Neural progenitor cell (in vitro differentiated cells): ENCODE results near the gene ELOVL6. TPM values are rescaled to one million over a fixed set of nuclear protein-coding genes. Genes with fewer than 3 reads are reported as not detected.

Source experiments
- DNase-seq: peaks from one replicate; pipeline ENCODE4 v3.0.0-alpha.2; 2016; ENCODE audit warnings: low spot score
- H2AFZ ChIP-seq: fragments of 200-600 bp; sonication (generic); replicated peaks from 2 replicates; pipeline ENCODE4 v1.6.1; 2016; ENCODE audit warnings: antibody characterized with exemption
- H3F3A ChIP-seq: fragments of 200-600 bp; sonication (generic); 2 replicates; pipeline ENCODE4 v1.6.1; 2016; ENCODE audit warnings: antibody characterized with exemption, low read depth
- H3K27ac ChIP-seq: fragments of 200-600 bp; sonication (generic); 2 replicates; pipeline ENCODE4 v1.5.1; 2016; ENCODE audit warnings: mild to moderate bottlenecking
- H3K27me3 ChIP-seq: fragments of 200-600 bp; sonication (generic); 2 replicates; pipeline ENCODE4 v1.6.1; 2016; ENCODE audit warnings: mild to moderate bottlenecking, moderate library complexity
- H3K36me3 ChIP-seq: fragments of 200-600 bp; sonication (generic); 2 replicates; pipeline ENCODE4 v1.5.1; 2016
- H3K4me1 ChIP-seq: fragments of 200-600 bp; sonication (generic); 2 replicates; pipeline ENCODE4 v1.6.1; 2016; ENCODE audit warnings: mixed run types
- H3K4me2 ChIP-seq: fragments of 200-600 bp; sonication (generic); 2 replicates; pipeline ENCODE4 v1.6.1; 2016
- H3K4me3 ChIP-seq: fragments of 200-600 bp; sonication (generic); 2 replicates; pipeline ENCODE4 v1.5.1; 2016
- H3K79me2 ChIP-seq: fragments of 200-600 bp; sonication (generic); 2 replicates; pipeline ENCODE4 v1.6.1; 2016; ENCODE audit warnings: low read depth
- H3K9ac ChIP-seq: fragments of 200-600 bp; sonication (generic); 2 replicates; pipeline ENCODE4 v1.6.1; 2016
- H3K9me3 ChIP-seq: fragments of 200-600 bp; sonication (generic); 2 replicates; pipeline ENCODE4 v1.5.1; 2016; ENCODE audit warnings: low read depth
- H4K20me1 ChIP-seq: fragments of 200-600 bp; sonication (generic); 2 replicates; pipeline ENCODE4 v1.6.1; 2016; ENCODE audit warnings: low read depth
- H3K27ac Mint-ChIP-seq: 3 replicates; pipeline ENCODE4 v1.8.0; 2021; ENCODE audit warnings: mixed read lengths
- H3K27me3 Mint-ChIP-seq: 2 replicates; pipeline ENCODE4 v1.8.0; 2022; ENCODE audit warnings: low read depth, mild to moderate bottlenecking, inconsistent platforms, moderate library complexity, mixed read lengths; ENCODE audit not compliant: insufficient read depth
- H3K36me3 Mint-ChIP-seq: 3 replicates; pipeline ENCODE4 v1.8.0; 2021; ENCODE audit warnings: mixed read lengths
- H3K4me1 Mint-ChIP-seq: 3 replicates; pipeline ENCODE4 v1.8.0; 2021; ENCODE audit warnings: mixed read lengths
- H3K4me3 Mint-ChIP-seq: 3 replicates; pipeline ENCODE4 v1.8.0; 2021; ENCODE audit warnings: mild to moderate bottlenecking, moderate library complexity, mixed read lengths
- H3K9me3 Mint-ChIP-seq: 3 replicates; pipeline ENCODE4 v1.8.0; 2020; ENCODE audit warnings: mixed read lengths
- CTCF ChIP-seq: fragments of 200-600 bp; sonication (generic); IDR thresholded peaks from 2 replicates; pipeline ENCODE4 v1.5.1; 2017; ENCODE audit warnings: antibody characterized with exemption, mild to moderate bottlenecking
- EZH2 ChIP-seq: fragments of 200-600 bp; sonication (generic); IDR thresholded peaks from 2 replicates; pipeline ENCODE4 v1.6.1; 2017; ENCODE audit warnings: antibody characterized with exemption, mild to moderate bottlenecking, moderate library complexity
- EZH2phosphoT487 ChIP-seq: fragments of 200-600 bp; sonication (generic); IDR thresholded peaks from 2 replicates; pipeline ENCODE4 v1.6.1; 2017; ENCODE audit warnings: antibody characterized with exemption
- total RNA-seq: library from RNA; depleted of rRNA; stranded (reverse); fragments of >200 nt; gene quantifications from 2 replicates; pipeline ENCODE4 v1.2.3, GENCODE V29; 2015; ENCODE audit warnings: low replicate concordance

Gene ELOVL6
- total RNA-seq, 1 donor from 2014 or later = 54.4 TPM

GRCh38 chr4:110104661-110105060 lies 93.8 kb downstream of the ELOVL6 start:
- no peaks in the 10 kb centered on the region for H3F3A ChIP-seq
- no peaks in the 10 kb centered on the region for H3K36me3 ChIP-seq
- peaks cover 12% of the 10 kb centered on the region for H3K4me1 ChIP-seq
- Mint-ChIP-seq H3K27ac (no peak overlapping the region), H3K36me3 (peaks cover 26% of the 10 kb centered on the region), H3K4me1 (no peaks in the 10 kb centered on the region), H3K4me3 (no peak overlapping the region), H3K9me3 (no peaks in the 10 kb centered on the region), H3K27me3 (no peaks in the 10 kb centered on the region)
- H3K9me3 ChIP-seq = no peaks in the 10 kb centered on the region
- H3K79me2 ChIP-seq = peaks cover 37% of the 10 kb centered on the region
- DNase-seq = peak; percentile 10
- H3K9ac ChIP-seq = no peak overlapping the region
- TF ChIP-seq CTCF (no peak), EZH2 (no peak), EZH2phosphoT487 (no peak)
- H3K4me3 ChIP-seq = no peak overlapping the region
- peak overlapping the region; percentile 10 for H3K4me2 ChIP-seq
- H3K27me3 ChIP-seq = no peaks in the 10 kb centered on the region
- no peak overlapping the region for H2AFZ ChIP-seq
- no peaks in the 10 kb centered on the region for H4K20me1 ChIP-seq
- H3K27ac ChIP-seq = no peak overlapping the region

- no peaks in the 10 kb centered on the region for H3K27me3 ChIP-seq
- Mint-ChIP-seq H3K9me3 (no peaks in the 10 kb centered on the region), H3K4me3 (no peak overlapping the region), H3K36me3 (peaks cover 23% of the 10 kb centered on the region), H3K27me3 (no peaks in the 10 kb centered on the region), H3K27ac (no peak overlapping the region), H3K4me1 (peaks cover 4% of the 10 kb centered on the region)
- H3K9ac ChIP-seq = no peak overlapping the region
- H3K9me3 ChIP-seq = no peaks in the 10 kb centered on the region
- H3K27ac ChIP-seq = no peak overlapping the region
- peaks cover under 1% of the 10 kb centered on the region for H3K4me1 ChIP-seq
- H3K4me3 ChIP-seq = no peak overlapping the region
- H3K4me2 ChIP-seq = no peak overlapping the region
- no peak overlapping the region for H2AFZ ChIP-seq
- no peaks in the 10 kb centered on the region for H4K20me1 ChIP-seq
- no peaks in the 10 kb centered on the region for H3F3A ChIP-seq
- no peak for DNase-seq
- peaks cover 7% of the 10 kb centered on the region for H3K79me2 ChIP-seq
- no peaks in the 10 kb centered on the region for H3K36me3 ChIP-seq
- no peak for TF ChIP-seq EZH2
Measured at GRCh38 chr4:110099638-110100037, 98.8 kb downstream of the ELOVL6 start.

GRCh38 chr4:110096405-110096804 lies 102.0 kb downstream of the ELOVL6 start:
- peaks cover 12% of the 10 kb centered on the region for H3K36me3 Mint-ChIP-seq
- Histone ChIP-seq H3K9me3 (no peaks in the 10 kb centered on the region), H4K20me1 (no peaks in the 10 kb centered on the region), H3K4me2 (no peak overlapping the region), H3K27ac (no peak overlapping the region), H3K4me1 (no peaks in the 10 kb centered on the region), H3K79me2 (peaks cover 26% of the 10 kb centered on the region), H3K4me3 (no peak overlapping the region), H3K27me3 (no peaks in the 10 kb centered on the region), H3K9ac (no peak overlapping the region), H2AFZ (no peak overlapping the region), H3F3A (no peaks in the 10 kb centered on the region), H3K36me3 (no peaks in the 10 kb centered on the region)
- H3K27me3 Mint-ChIP-seq = no peaks in the 10 kb centered on the region
- TF ChIP-seq EZH2phosphoT487 (no peak), CTCF (no peak), EZH2 (no peak)
- no peaks in the 10 kb centered on the region for H3K9me3 Mint-ChIP-seq
- no peak for DNase-seq
- H3K27ac Mint-ChIP-seq = no peak overlapping the region
- H3K4me1 Mint-ChIP-seq = peaks cover 4% of the 10 kb centered on the region
- no peak overlapping the region for H3K4me3 Mint-ChIP-seq

DNA sequence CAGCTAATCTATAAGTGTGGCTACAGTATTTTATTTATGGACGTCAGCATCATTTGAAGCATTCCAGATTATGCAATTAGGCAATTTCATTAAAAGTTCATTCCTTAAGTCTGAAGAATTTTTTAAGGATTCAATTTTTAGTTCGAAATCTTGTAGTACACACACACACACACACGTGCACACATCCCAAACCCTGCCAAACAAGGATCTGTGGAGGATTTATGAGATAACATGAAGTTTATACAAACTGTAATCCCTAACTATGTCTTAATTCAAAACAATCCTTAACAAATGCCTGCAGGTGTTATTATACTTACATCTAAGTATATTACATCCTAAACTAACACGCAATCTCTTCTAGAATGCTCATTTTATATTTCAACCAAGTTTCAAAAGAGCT lies 105.8 kb downstream of the ELOVL6 start:
- H2AFZ ChIP-seq = no peak overlapping the region
- no peaks in the 10 kb centered on the region for H3F3A ChIP-seq
- H3K9ac ChIP-seq = no peak overlapping the region
- Mint-ChIP-seq H3K4me3 (no peak overlapping the region), H3K36me3 (peaks cover 13% of the 10 kb centered on the region), H3K27ac (no peak overlapping the region), H3K4me1 (peaks cover 6% of the 10 kb centered on the region), H3K9me3 (no peaks in the 10 kb centered on the region), H3K27me3 (no peaks in the 10 kb centered on the region)
- no peaks in the 10 kb centered on the region for H3K9me3 ChIP-seq
- no peak overlapping the region for H3K4me3 ChIP-seq
- H3K4me1 ChIP-seq = peaks cover 8% of the 10 kb centered on the region
- DNase-seq = no peak
- no peaks in the 10 kb centered on the region for H3K36me3 ChIP-seq
- no peaks in the 10 kb centered on the region for H3K27me3 ChIP-seq
- H3K79me2 ChIP-seq = peaks cover 31% of the 10 kb centered on the region
- H3K27ac ChIP-seq = no peak overlapping the region
- TF ChIP-seq EZH2phosphoT487 = no peak
- no peak for TF ChIP-seq CTCF
- no peak for TF ChIP-seq EZH2
- H3K4me2 ChIP-seq = no peak overlapping the region
- H4K20me1 ChIP-seq = no peaks in the 10 kb centered on the region
